Heart right ventricle (tissue), 16 donors: Measurements from ENCODE around the gene SNUPN. TPM values are rescaled to one million over a fixed set of nuclear protein-coding genes. Genes with fewer than 3 reads are reported as not detected.

ENCODE experiments used
- ATAC-seq, 8 donors: fragments of 200-7000 bp; cut with Tn5 transposase; one replicate each; pipeline ENCODE4 v1.9.1; 2020; ENCODE audit warnings: mild to moderate bottlenecking in 8 of 8, moderate library complexity in 8 of 8, moderate number of reproducible peaks in 1 of 8
- DNase-seq, 2 donors: peaks; one replicate each; pipeline ENCODE4 v3.0.0-alpha.2; 2020
- H3K27ac ChIP-seq, 10 donors: fragments of 200-600 bp; sonication (generic) in 2 of 10; one replicate each; pipeline versions ENCODE4 v1.5.0 to v1.8.0; 2020 to 2022; ENCODE audit warnings: mild to moderate bottlenecking in 3 of 10
- H3K27me3 ChIP-seq, 7 donors: fragments of 200-600 bp; one replicate each; pipeline ENCODE4 v1.8.0; 2021 to 2022; ENCODE audit warnings: mild to moderate bottlenecking in 2 of 7
- H3K36me3 ChIP-seq, 9 donors: fragments of 200-600 bp; sonication (generic) in 1 of 9; one replicate each; pipeline versions ENCODE4 v1.5.0 to v1.8.0; 2020 to 2022; ENCODE audit warnings: mild to moderate bottlenecking in 2 of 9
- H3K4me1 ChIP-seq, 9 donors: fragments of 200-600 bp; sonication (generic) in 1 of 9; one replicate each; pipeline versions ENCODE4 v1.5.0 to v1.8.0; 2020 to 2022; ENCODE audit warnings: mild to moderate bottlenecking in 4 of 9
- H3K4me3 ChIP-seq, 10 donors: fragments of 200-600 bp; sonication (generic) in 2 of 10; one replicate each; pipeline versions ENCODE4 v1.5.0 to v1.8.0; 2020 to 2022; ENCODE audit warnings: mild to moderate bottlenecking in 7 of 10, moderate library complexity in 2 of 10
- H3K9me3 ChIP-seq, 11 donors: fragments of 200-600 bp in 10 of 11; sonication (generic) in 2 of 11; one replicate each; pipeline versions ENCODE4 v1.5.0 to v1.8.0; 2013 to 2022; ENCODE audit warnings: mild to moderate bottlenecking in 2 of 11, control low read depth in 1 of 11, moderate library complexity in 1 of 11
- WGBS, 2 donors: extraction: QIAGEN DNeasy Blood & Tissue Kit; methylation state at CpG; one replicate each; pipeline ENCODE4 v1.1.7; 2013; ENCODE audit warnings: inconsistent platforms in 1 of 2; 5-methylcytosine and 5-hydroxymethylcytosine counted together
- intact Hi-C, 10 donors: fragments of 100-400 bp; cut with DNase I; formaldehyde crosslinking; loops; one replicate each; pipeline versions ENCODE4 v1.11.1 to v1.14.2; 2022
- polyA plus RNA-seq, 2 donors: library from polyadenylated mRNA; stranded (reverse); fragments of 200-250 nt; gene quantifications; one replicate each; pipeline ENCODE4 v1.2.3, GENCODE V29; 2013
- total RNA-seq, 10 donors: library from RNA; stranded (reverse); fragmentation: NEBNext Ultra II Directional in 3 of 10; extraction: Animal tissue kit (Norgen Biotek cat#: 25700) in 3 of 10; gene quantifications; one replicate each; pipeline versions ENCODE4 v1.2.1 to v1.2.4, GENCODE V29; 2021 to 2023
- TF ChIP-seq, protein P1 (sequence below), 9 donors: fragments of 200-600 bp; sonication (generic) in 2 of 9; IDR thresholded peaks; one replicate each; pipeline versions ENCODE4 v1.5.0 to v1.8.0; 2021 to 2022; ENCODE audit warnings: antibody characterized with exemption in 9 of 9, mild to moderate bottlenecking in 5 of 9, moderate library complexity in 1 of 9
- donor health status: Arrhythmogenic right ventricular cardiomyopathy.
- donor health status: ischemic (EF 13 %, LVEDD 7.1; RV severe dilation, severe dysfunction).
- donor health status: healthy with polysubstance abuse.
- donor health status: DM: no; HTN: yes; CAD: no.
- donor health status: DM: no; HTN: no; CAD: no.
- donor health status: ischemic (EF 25% LVEDD 6.9; RV normal size, moderate dysfunction).
- donor health status: ischemic (EF 25% LVEDD 5.7; RV mildly dilated, moderate dysfunction).
- donor health status: healthy.
- donor health status: DM: yes; HTN: yes; CAD: no.
- donor health status: Ischemic cardiomyopathy.
- donor health status: ischemic (EF 35%, LVEDD 5.7; RV mildly dilated, moderate dysfunction).
- donor health status: nonischemic (EF 11% LVEDD 7.7; RV severe dilation, severe dysfunction).
- donor health status: DM: yes; HTN: yes; CAD: no.
- donor health status: PGD.
- donor health status: ischemic (EF 29% LVEDD 5.4; RV normal size, mild dysfunction).
- donor health status: nonischemic (EF 23%, LVEDD 6.1; RV moderate dilation, normal function).

SNUPN gene
- total and polyA plus RNA-seq, 12 donors, result 12.9 to 18.2 (median 16.1) TPM

- H3K36me3 ChIP-seq, result peaks cover 0 to 88% (median 55%) of the 10 kb centered on the region in 9 donors
- DNase-seq, result no peak
- no peaks in the 10 kb centered on the region for H3K27me3 ChIP-seq
- no peak for ATAC-seq
- intact Hi-C loops, result loop anchor here in 1 of 10 donors (10.0 kb wide), 1 partner anchor 92 kb away; no protein-coding TSS in a partner anchor
- peaks cover 0 to 26% (median 21%) of the 10 kb centered on the region in 9 donors for H3K4me1 ChIP-seq
- TF ChIP-seq, protein P1, sequence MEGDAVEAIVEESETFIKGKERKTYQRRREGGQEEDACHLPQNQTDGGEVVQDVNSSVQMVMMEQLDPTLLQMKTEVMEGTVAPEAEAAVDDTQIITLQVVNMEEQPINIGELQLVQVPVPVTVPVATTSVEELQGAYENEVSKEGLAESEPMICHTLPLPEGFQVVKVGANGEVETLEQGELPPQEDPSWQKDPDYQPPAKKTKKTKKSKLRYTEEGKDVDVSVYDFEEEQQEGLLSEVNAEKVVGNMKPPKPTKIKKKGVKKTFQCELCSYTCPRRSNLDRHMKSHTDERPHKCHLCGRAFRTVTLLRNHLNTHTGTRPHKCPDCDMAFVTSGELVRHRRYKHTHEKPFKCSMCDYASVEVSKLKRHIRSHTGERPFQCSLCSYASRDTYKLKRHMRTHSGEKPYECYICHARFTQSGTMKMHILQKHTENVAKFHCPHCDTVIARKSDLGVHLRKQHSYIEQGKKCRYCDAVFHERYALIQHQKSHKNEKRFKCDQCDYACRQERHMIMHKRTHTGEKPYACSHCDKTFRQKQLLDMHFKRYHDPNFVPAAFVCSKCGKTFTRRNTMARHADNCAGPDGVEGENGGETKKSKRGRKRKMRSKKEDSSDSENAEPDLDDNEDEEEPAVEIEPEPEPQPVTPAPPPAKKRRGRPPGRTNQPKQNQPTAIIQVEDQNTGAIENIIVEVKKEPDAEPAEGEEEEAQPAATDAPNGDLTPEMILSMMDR (IDR thresholded peaks at IDR 0.05), result no peak
- H3K27ac ChIP-seq, result no peak overlapping the region
- H3K4me3 ChIP-seq, result no peak overlapping the region
- H3K9me3 ChIP-seq, result no peaks in the 10 kb centered on the region
These were observed 8.8 kb downstream of the SNUPN start for GRCh38 chr15:75616766-75617165.

- TF ChIP-seq, protein P1 (IDR thresholded peaks at IDR 0.05), result no peak
- intact Hi-C loops, result loop anchor here in 2 of 10 donors (10.0 kb wide), 2 partner anchors 92 to 142 kb away; no protein-coding TSS in a partner anchor
- WGBS, 2 donors, result 86 to 90% methylated on average over 6 of the region's 6 CpGs
- DNase-seq (no peak), ATAC-seq (no peak)
- H3K4me3 ChIP-seq, result no peak overlapping the region
- peak overlapping the region in 1 of 10 donors; percentile 42 for H3K27ac ChIP-seq
- peaks cover 0 to 98% (median 48%) of the 10 kb centered on the region in 9 donors for H3K36me3 ChIP-seq
- peaks cover 0 to 16% (median 0%) of the 10 kb centered on the region in 9 donors for H3K4me1 ChIP-seq
- no peaks in the 10 kb centered on the region for H3K9me3 ChIP-seq
- no peaks in the 10 kb centered on the region for H3K27me3 ChIP-seq
These were observed 18.5 kb downstream of the SNUPN start for GRCh38 chr15:75606711-75607699.

DNA sequence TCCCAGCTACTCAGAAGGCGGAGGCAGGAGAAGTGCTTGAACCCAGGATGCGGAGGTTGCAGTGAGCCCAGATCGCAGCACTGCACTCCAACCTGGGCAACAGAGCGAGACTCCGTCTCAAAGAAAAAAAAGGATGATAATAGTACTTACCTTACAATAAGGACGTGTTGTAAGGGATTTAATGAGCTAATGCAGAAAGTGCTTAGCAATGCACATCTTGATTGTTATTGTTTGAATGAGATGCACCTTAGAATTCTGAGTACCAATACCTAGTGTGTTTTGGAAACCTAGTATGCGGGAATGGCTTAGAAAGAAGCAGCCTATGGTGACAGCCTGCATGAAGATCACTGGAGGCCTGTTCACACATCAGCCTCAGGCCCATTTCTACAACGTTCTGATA, 19.5 kb downstream of the SNUPN start:
- DNase-seq, result no peak
- ATAC-seq, result no peak
- intact Hi-C loops, result loop anchor here in 2 of 10 donors (10.0 kb wide), 2 partner anchors 91 to 141 kb away; no protein-coding TSS in a partner anchor
- no peaks in the 10 kb centered on the region for H3K27me3 ChIP-seq
- H3K9me3 ChIP-seq, result no peaks in the 10 kb centered on the region
- H3K36me3 ChIP-seq, result peaks cover 0 to 98% (median 48%) of the 10 kb centered on the region in 9 donors
- peak overlapping the region in 1 of 10 donors; percentile 42 for H3K27ac ChIP-seq
- H3K4me3 ChIP-seq, result no peak overlapping the region
- H3K4me1 ChIP-seq, result peaks cover 0 to 16% (median 0%) of the 10 kb centered on the region in 9 donors
- TF ChIP-seq, protein P1 (IDR thresholded peaks at IDR 0.05), result no peak
- 91 to 94% methylated on average over 8 of the region's 8 CpGs for whole genome bisulfite sequencing, 2 donors

DNA sequence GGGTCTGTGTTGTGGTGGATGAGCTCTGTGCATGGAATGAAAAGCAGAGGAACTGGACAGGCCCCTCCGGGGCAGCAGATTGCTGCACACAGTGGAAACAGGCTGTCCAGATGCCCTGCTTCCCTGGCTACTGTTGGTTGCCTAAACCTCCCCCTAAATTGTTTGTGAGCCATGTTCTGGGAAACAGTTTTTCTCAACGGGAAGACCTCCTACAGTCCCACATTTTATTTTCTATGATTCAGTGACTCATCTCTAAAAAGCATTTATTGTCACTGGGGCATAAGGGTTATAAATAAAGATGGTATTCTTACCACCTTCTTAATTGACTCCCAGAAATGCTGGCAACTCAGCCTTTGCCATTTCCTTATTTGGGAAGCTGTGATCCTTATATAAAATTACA, 26.1 kb downstream of the SNUPN start:
- H3K27me3 ChIP-seq, result no peaks in the 10 kb centered on the region
- DNase-seq, result no peak
- 67 to 73% methylated on average over 2 of the region's 2 CpGs for WGBS, 2 donors
- ATAC-seq, result no peak
- no peak overlapping the region for H3K27ac ChIP-seq
- H3K36me3 ChIP-seq, result peaks cover 0 to 98% (median 23%) of the 10 kb centered on the region in 9 donors
- peaks cover 0 to 20% (median 13%) of the 10 kb centered on the region in 9 donors for H3K4me1 ChIP-seq
- TF ChIP-seq, protein P1 (IDR thresholded peaks at IDR 0.05), result no peak
- no peak overlapping the region for H3K4me3 ChIP-seq
- H3K9me3 ChIP-seq, result no peaks in the 10 kb centered on the region
- intact Hi-C loops, result loop anchor here in 1 of 10 donors (10.0 kb wide), 1 partner anchor 1315 kb away; no protein-coding TSS in a partner anchor
